Sigmoid colon (tissue), 7 donors: Measurements from ENCODE around the gene ADK. TPM values are rescaled to one million over a fixed set of nuclear protein-coding genes. Genes with fewer than 3 reads are reported as not detected.
"Not testable (repeated sequence)": the region's sequence is repeated elsewhere in the genome, so short reads cannot be mapped to it uniquely, and the experiment has no call there.

ENCODE experiments used
- DNase-seq: peaks from one replicate; pipeline ENCODE4 v3.0.0-alpha.2; 2019
- H3K27ac ChIP-seq, 4 donors: fragments of 200-600 bp; sonication (generic); one replicate each; pipeline ENCODE4 v1.5.1; 2016 to 2019; ENCODE audit warnings: mild to moderate bottlenecking in 1 of 4
- H3K27me3 ChIP-seq, 3 donors: fragments of 200-600 bp; sonication (generic); one replicate each; pipeline ENCODE4 v1.5.1; 2019; ENCODE audit warnings: mild to moderate bottlenecking in 1 of 3
- H3K36me3 ChIP-seq, 4 donors: fragments of 200-600 bp; sonication (generic); one replicate each; pipeline ENCODE4 v1.5.1; 2016 to 2019
- H3K4me1 ChIP-seq, 4 donors: fragments of 200-600 bp; sonication (generic); one replicate each; pipeline ENCODE4 v1.5.1; 2017 to 2019
- H3K4me3 ChIP-seq, 4 donors: fragments of 200-600 bp; sonication (generic); one replicate each; pipeline ENCODE4 v1.5.1; 2017 to 2019; ENCODE audit warnings: mild to moderate bottlenecking in 2 of 4, moderate library complexity in 1 of 4
- H3K9me3 ChIP-seq, 4 donors: fragments of 200-600 bp in 3 of 4; sonication (generic) in 3 of 4; one replicate each; pipeline versions ENCODE4 v1.5.1 to v1.6.1; 2013 to 2019
- CTCF ChIP-seq, 4 experiments: fragments of 450-650 bp in 3 of 4; fragments of 200-600 bp in 1 of 4; IDR thresholded peaks; one replicate each; pipeline ENCODE4 v1.5.1; 2016 to 2019; ENCODE audit warnings: antibody characterized with exemption in 4 of 4, mild to moderate bottlenecking in 3 of 4, moderate library complexity in 2 of 4
- EP300 ChIP-seq, 4 donors: sonication (generic); formaldehyde crosslinking; IDR thresholded peaks; one replicate each; pipeline ENCODE4 v1.6.1; 2017; ENCODE audit warnings: antibody characterized with exemption in 4 of 4
- POLR2A ChIP-seq, 2 donors: fragments of 450-650 bp; IDR thresholded peaks; one replicate each; pipeline ENCODE4 v1.6.1; 2016; ENCODE audit warnings: antibody characterized with exemption in 2 of 2, mild to moderate bottlenecking in 2 of 2, moderate library complexity in 2 of 2
- POLR2AphosphoS5 ChIP-seq, 4 donors: sonication (generic); formaldehyde crosslinking; IDR thresholded peaks; one replicate each; pipeline ENCODE4 v1.6.1; 2017; ENCODE audit warnings: antibody characterized with exemption in 4 of 4
- WGBS, 2 donors: extraction: QIAGEN DNeasy Blood & Tissue Kit; methylation state at CpG; one replicate each; pipeline ENCODE4 v1.1.7; 2013; 5-methylcytosine and 5-hydroxymethylcytosine counted together
- intact Hi-C: fragments of 100-400 bp; cut with DNase I; formaldehyde crosslinking; loops from one replicate; pipeline ENCODE4 v1.15.1; 2023
- polyA plus RNA-seq, 3 donors: library from polyadenylated mRNA; stranded (reverse); fragments of 200-250 nt; gene quantifications; one replicate each; pipeline ENCODE4 v1.2.3, GENCODE V29; 2013
- total RNA-seq, 4 donors: library from RNA; depleted of rRNA; stranded (reverse); fragments of >200 nt; gene quantifications; one replicate each; pipeline ENCODE4 v1.1.0, GENCODE V29; 2016
- donor health status: healthy with polysubstance abuse.
- donor health status: Bipolar disorder and iron deficiency.
- donor health status: healthy.

Gene ADK
- total and polyA plus RNA-seq, 7 donors, result 15.2 to 31.3 (median 25.3) TPM

- TF ChIP-seq POLR2A (IDR thresholded peaks at IDR 0.05) (no peak), POLR2AphosphoS5 (IDR thresholded peaks at IDR 0.05) (no peak), EP300 (IDR thresholded peaks at IDR 0.05) (no peak), CTCF (IDR thresholded peaks at IDR 0.05) (no peak)
- DNase-seq, result no peak
Observed at GRCh38 chr10:74445493-74445892, 294.5 kb downstream of the ADK start.

GRCh38 chr10:74450602-74451001 is 299.6 kb downstream of the ADK start:
- TF ChIP-seq POLR2A (IDR thresholded peaks at IDR 0.05), result no peak
- no peak for TF ChIP-seq CTCF (IDR thresholded peaks at IDR 0.05)
- no peak for TF ChIP-seq POLR2AphosphoS5 (IDR thresholded peaks at IDR 0.05)

More at GRCh38 chr10:74445493-74445892, 294.5 kb downstream of the ADK start:
- Histone ChIP-seq H3K27me3 (no peaks in the 10 kb centered on the region), H3K9me3 (no peaks in the 10 kb centered on the region), H3K36me3 (no peaks in the 10 kb centered on the region), H3K4me1 (peaks cover 0 to 4% (median 0%) of the 10 kb centered on the region in 4 donors), H3K27ac (no peak overlapping the region), H3K4me3 (no peak overlapping the region)
- intact Hi-C loops, result no loop called here

GRCh38 chr10:74451127-74451829 is 300.3 kb downstream of the ADK start:
- H3K27me3 ChIP-seq, result no peaks in the 10 kb centered on the region
- H3K9me3 ChIP-seq, result no peaks in the 10 kb centered on the region
- H3K4me1 ChIP-seq, result peaks cover 0 to 8% (median 0%) of the 10 kb centered on the region in 4 donors
- H3K36me3 ChIP-seq, result no peaks in the 10 kb centered on the region
- 51 to 81% methylated on average over 1 of the region's 1 CpG for WGBS, 2 donors
- DNase-seq, result no peak
- no peak overlapping the region for H3K4me3 ChIP-seq
- intact Hi-C loops, result no loop called here
- TF ChIP-seq EP300 (IDR thresholded peaks at IDR 0.05), result no peak
- TF ChIP-seq CTCF (IDR thresholded peaks at IDR 0.05), result no peak
- TF ChIP-seq POLR2A (IDR thresholded peaks at IDR 0.05), result no peak
- TF ChIP-seq POLR2AphosphoS5 (IDR thresholded peaks at IDR 0.05), result no peak
- H3K27ac ChIP-seq, result no peak overlapping the region

More at GRCh38 chr10:74450602-74451001, 299.6 kb downstream of the ADK start:
- peaks cover 0 to 8% (median 0%) of the 10 kb centered on the region in 4 donors for H3K4me1 ChIP-seq
- H3K4me3 ChIP-seq, result no peak overlapping the region
- no peaks in the 10 kb centered on the region for H3K27me3 ChIP-seq
- no peaks in the 10 kb centered on the region for H3K9me3 ChIP-seq
- no peak for DNase-seq
- intact Hi-C loops, result no loop called here
- no peak overlapping the region for H3K27ac ChIP-seq
- H3K36me3 ChIP-seq, result no peaks in the 10 kb centered on the region

GRCh38 chr10:74453169-74453568 is 302.1 kb downstream of the ADK start:
- peaks cover 0 to 8% (median 0%) of the 10 kb centered on the region in 4 donors for H3K4me1 ChIP-seq
- H3K27ac ChIP-seq, result no peak overlapping the region
- H3K36me3 ChIP-seq, result no peaks in the 10 kb centered on the region
- 97% methylated on average over 1 of the region's 1 CpG for WGBS, 2 donors
- intact Hi-C loops, result no loop called here
- TF ChIP-seq POLR2AphosphoS5 (IDR thresholded peaks at IDR 0.05) (no peak), POLR2A (IDR thresholded peaks at IDR 0.05) (no peak), EP300 (IDR thresholded peaks at IDR 0.05) (no peak), CTCF (IDR thresholded peaks at IDR 0.05) (no peak)
- H3K27me3 ChIP-seq, result no peaks in the 10 kb centered on the region
- H3K9me3 ChIP-seq, result no peaks in the 10 kb centered on the region
- DNase-seq, result no peak
- H3K4me3 ChIP-seq, result no peak overlapping the region

GRCh38 chr10:74457478-74457877 is 306.5 kb downstream of the ADK start:
- H3K27me3 ChIP-seq, intact Hi-C loops, DNase-seq, H3K27ac ChIP-seq, H3K4me3 ChIP-seq, H3K36me3 ChIP-seq, H3K9me3 ChIP-seq: not testable (repeated sequence)
- 93 to 99% methylated on average over 1 of the region's 1 CpG for WGBS, 2 donors
- H3K4me1 ChIP-seq, result peaks cover 0 to 17% (median 3%) of the 10 kb centered on the region in 4 donors
